Measurements from ENCODE around the gene ATG5.
"Not testable (repeated sequence)": the region's sequence is repeated elsewhere in the genome, so short reads cannot be mapped to it uniquely, and the experiment has no call there.

ATG5 gene

GRCh38 chr6:106309766-106310373, 15.7 kb downstream of the ATG5 start:
- DNase-seq (ENCODE audit: low read depth in 3 of 3): no peak

GRCh38 chr6:106308985-106309384, 16.6 kb downstream of the ATG5 start:
- DNase-seq (ENCODE audit: low read depth in 3 of 3): no peak

- no peak for DNase-seq (ENCODE audit: low read depth in 3 of 3)
These were observed 19.8 kb downstream of the ATG5 start for GRCh38 chr6:106305740-106306139.

- DNase-seq (ENCODE audit: low read depth in 3 of 3): no peak
These were observed 24.6 kb downstream of the ATG5 start for GRCh38 chr6:106300944-106301343.

GRCh38 chr6:106300020-106300780, 25.4 kb downstream of the ATG5 start:
- DNase-seq (ENCODE audit: low read depth in 3 of 3): no peak

- no peak for DNase-seq (ENCODE audit: low read depth in 3 of 3)
These were observed 32.4 kb downstream of the ATG5 start for GRCh38 chr6:106293116-106293515.

DNA sequence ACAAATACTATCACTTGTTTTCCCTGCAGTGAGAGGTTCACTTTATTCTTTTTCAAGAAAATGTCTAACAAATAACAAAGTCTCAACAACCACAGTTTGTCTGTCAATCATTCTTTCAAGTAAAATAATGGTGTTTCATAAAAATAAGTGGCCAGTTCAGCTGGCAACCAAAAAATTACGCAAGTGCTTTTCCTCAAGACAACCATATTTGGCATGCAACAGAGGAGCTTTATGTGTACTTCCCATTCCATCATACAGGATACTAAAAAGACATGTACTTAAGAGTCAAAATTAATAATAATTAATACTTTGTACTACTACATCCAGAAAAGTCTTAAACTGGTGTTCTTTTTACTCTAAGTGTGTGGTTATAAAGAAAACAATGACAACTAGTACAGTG, 34.6 kb downstream of the ATG5 start:
- DNase-seq (ENCODE audit: low read depth in 3 of 3): no peak

GRCh38 chr6:106290032-106290431, 35.5 kb downstream of the ATG5 start:
- no peak for DNase-seq (ENCODE audit: low read depth in 3 of 3)

- no peak for DNase-seq (ENCODE audit: low read depth in 3 of 3)
These were observed 38.3 kb downstream of the ATG5 start for GRCh38 chr6:106287215-106287614.

DNA sequence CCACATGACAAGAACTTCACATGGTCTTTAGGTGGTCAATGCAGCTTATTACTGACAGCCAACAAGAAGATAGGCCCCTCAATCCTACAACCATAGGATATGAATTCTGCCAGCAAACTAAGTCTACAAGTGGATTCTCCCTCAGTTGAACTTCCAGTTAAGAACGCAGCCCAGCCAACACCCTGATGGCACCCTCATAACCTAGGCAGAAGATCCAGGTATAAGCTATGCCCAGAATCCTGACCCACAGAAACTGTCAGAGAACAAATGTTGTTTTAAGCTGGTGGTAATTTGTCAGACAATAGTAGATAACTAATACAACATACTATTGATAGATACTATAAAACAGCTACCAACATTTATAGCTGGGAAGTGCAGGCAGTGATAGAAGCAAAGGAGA, 38.8 kb downstream of the ATG5 start:
- no peak for DNase-seq (ENCODE audit: low read depth in 3 of 3)

- no peak for DNase-seq (ENCODE audit: low read depth in 3 of 3)
These were observed 42.1 kb downstream of the ATG5 start for GRCh38 chr6:106283481-106283880.

DNA sequence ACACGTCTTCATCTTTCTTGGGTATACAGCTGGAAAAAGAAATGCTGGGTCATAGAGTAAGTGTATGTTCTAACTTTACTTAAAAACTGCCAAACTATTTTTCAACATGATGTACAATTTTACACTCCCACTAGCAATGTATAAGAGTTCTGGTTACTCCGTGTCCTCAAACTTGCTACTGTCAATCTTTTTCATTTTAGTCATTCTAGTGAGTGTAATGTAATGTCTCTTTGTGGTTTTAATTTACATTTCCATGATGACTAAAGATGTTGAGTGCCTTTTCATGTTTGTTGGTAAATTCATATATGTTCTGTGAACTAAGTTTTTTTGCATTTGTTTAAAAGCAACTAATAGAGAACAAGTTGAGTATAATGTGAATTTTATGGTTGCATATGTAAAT, 43.9 kb downstream of the ATG5 start:
- no peak for DNase-seq (ENCODE audit: low read depth in 3 of 3)

GRCh38 chr6:106281088-106281487, 44.5 kb downstream of the ATG5 start:
- no peak for DNase-seq (ENCODE audit: low read depth in 3 of 3)

DNA sequence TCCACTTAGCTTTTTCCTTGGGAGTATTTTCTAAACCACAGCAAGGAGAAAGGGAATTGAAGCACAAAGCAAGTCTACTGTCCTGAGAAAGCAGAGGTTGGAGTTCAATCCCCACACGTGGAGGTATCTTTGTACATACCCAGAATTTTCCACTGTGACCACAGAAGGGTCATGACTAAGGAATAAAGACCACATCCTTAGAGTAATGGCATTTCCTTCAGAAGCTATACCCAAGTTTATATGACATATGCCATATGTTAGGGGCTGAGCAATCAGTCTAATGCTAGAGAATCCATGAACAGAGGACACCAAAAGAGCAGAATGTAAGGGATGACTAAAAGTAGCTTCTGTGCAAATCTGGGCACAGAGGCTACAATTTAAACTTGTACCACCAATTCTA, 46.4 kb downstream of the ATG5 start:
- DNase-seq (ENCODE audit: low read depth in 3 of 3): no peak

DNA sequence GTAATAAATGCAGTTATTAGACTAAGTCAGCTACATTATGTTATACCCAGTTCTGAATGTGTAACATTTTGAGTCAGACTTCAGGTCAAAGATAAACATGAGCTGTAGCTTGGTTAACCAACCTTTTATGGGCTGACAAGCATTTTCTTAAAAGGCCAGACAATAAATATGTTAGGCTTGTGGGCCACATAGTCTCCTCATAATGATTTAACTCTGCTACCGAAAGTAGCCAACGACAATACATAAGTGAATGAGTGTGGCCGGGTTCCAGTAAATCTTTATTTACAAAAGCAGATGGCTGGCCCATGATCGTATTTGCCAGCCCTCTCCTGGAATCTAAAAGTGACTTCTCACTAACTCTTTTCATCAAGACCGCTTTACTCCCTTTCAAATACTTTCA, 49.9 kb downstream of the ATG5 start:
- no peak for DNase-seq (ENCODE audit: low read depth in 3 of 3)

DNA sequence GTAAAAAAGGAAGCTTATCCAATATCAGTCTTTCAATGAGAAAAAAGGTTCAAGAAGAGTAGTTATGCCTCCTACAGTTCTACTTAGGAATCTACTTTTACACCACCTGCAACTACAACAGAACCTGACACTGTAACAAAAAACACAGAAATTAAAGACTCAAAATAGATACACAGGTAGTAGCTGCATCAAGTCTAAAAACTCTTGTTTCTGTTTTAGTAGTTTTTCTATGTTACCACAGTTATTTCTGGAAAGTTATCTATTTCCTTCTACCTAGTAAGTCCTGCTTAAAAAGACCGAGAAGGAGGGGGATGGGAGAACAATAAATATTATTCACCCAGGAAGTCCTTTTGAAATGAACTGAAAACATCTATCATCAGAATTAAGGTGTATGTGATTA, 52.5 kb downstream of the ATG5 start:
- no peak for DNase-seq (ENCODE audit: low read depth in 3 of 3)

GRCh38 chr6:106272287-106272686, 53.3 kb downstream of the ATG5 start:
- DNase-seq (ENCODE audit: low read depth in 3 of 3): no peak

DNA sequence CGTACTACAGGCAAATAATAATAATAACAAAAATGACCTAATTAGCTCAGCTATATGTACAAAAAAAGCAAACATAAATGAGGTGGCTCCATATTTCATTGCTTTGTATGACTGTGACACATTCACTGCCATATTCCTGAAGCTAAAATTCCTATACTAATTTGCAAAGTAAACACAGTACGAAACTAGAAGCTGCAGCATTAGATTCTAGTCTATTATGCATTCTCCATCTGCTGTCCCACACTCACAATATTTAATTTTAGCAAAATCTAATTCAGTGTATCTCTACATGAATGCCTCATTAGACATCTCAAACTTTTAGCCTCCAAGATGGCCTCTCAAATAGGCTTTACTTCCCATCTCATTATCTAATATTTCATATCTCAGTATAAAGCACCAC, 55.1 kb downstream of the ATG5 start:
- no peak for DNase-seq (ENCODE audit: low read depth in 3 of 3)

DNA sequence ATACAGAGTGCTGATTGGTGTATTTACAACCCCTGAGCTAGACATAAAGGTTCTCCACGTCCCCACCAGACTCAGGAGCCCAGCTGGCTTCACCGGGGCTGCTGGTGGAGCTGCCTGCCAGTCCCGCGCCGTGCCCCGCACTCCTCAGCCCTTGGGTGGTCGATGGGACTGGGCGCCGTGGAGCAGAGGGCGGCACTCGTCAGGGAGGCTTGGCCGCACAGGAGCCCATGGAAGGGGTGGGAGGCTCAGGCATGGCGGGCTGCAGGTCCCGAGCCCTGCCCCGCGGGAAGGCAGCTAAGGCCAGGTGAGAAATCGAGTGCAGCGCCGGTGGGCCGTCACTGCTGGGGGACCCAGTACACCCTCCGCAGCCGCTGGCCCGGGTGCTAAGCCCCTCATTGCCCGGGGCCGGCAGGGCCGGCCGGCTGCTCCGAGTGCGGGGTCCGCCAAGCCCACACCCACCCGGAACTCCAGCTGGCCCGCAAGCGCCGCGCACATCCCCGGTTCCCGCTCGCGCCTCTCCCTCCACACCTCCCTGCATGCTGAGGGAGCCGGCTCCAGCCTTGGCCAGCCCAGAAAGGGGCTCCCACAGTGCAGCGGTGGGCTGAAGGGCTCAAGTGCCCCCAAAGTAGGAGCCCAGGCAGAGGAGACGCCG, 56.2 kb downstream of the ATG5 start:
- not testable (repeated sequence) for DNase-seq (ENCODE audit: low read depth in 3 of 3)

- not testable (repeated sequence) for DNase-seq (ENCODE audit: low read depth in 3 of 3)
These were observed 57.1 kb downstream of the ATG5 start for GRCh38 chr6:106268500-106268899.

GRCh38 chr6:106264433-106264832, 61.1 kb downstream of the ATG5 start:
- not testable (repeated sequence) for DNase-seq (ENCODE audit: low read depth in 3 of 3)

DNA sequence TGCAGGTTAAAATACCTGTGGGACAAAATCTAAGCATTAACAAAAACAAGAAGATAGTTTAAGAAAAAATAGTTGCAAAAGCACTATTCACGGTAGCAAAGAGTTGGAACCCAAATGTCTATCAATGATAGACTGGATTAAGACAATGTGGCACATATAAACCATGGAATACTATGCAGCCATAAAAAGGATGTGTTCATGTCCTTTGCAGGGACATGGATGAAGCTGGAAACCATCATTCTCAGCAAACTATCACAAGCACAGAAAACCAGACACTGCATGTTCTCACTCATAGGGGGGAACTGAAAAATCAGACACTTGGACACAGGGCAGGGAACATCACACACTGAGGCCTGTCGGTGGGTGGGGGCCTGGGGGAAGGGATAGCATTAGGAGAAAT, 65.8 kb downstream of the ATG5 start:
- not testable (repeated sequence) for DNase-seq (ENCODE audit: low read depth in 3 of 3)

GRCh38 chr6:106258726-106259125, 66.8 kb downstream of the ATG5 start:
- DNase-seq (ENCODE audit: low read depth in 3 of 3): no peak
